ENCODE measurements around the gene PDE10A.

DNA sequence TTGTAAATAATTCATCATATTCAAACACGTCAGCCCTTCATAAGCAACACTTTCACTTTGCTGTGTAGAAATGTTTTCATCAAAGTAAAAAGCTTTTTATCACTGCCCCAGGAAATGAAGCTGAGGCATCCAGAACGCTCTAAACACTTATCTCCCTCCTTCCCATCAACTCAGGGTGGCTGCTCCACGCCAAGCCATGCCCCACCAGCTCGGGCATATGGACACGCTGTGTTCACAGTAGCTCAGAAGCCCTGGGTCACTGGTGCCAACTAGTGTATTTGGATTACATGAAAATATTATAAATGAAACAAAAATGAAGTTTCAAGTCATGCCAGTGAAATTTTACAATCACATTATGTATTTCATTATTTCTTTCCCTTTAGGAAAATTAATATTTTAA is 10.3 kb downstream of the PDE10A start:
- no peak for TF ChIP-seq POLR2A (IDR thresholded peaks at IDR 0.05)
- TF ChIP-seq, protein P1, sequence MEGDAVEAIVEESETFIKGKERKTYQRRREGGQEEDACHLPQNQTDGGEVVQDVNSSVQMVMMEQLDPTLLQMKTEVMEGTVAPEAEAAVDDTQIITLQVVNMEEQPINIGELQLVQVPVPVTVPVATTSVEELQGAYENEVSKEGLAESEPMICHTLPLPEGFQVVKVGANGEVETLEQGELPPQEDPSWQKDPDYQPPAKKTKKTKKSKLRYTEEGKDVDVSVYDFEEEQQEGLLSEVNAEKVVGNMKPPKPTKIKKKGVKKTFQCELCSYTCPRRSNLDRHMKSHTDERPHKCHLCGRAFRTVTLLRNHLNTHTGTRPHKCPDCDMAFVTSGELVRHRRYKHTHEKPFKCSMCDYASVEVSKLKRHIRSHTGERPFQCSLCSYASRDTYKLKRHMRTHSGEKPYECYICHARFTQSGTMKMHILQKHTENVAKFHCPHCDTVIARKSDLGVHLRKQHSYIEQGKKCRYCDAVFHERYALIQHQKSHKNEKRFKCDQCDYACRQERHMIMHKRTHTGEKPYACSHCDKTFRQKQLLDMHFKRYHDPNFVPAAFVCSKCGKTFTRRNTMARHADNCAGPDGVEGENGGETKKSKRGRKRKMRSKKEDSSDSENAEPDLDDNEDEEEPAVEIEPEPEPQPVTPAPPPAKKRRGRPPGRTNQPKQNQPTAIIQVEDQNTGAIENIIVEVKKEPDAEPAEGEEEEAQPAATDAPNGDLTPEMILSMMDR (IDR thresholded peaks at IDR 0.05): no peak
- TF ChIP-seq EP300 (IDR thresholded peaks at IDR 0.05): no peak
- no peak for TF ChIP-seq POLR2AphosphoS5 (IDR thresholded peaks at IDR 0.05)
